Renal cortex interstitium (tissue), 11 donors: Measurements from ENCODE around the gene PPIE. TPM values are rescaled to one million over a fixed set of nuclear protein-coding genes. Genes with fewer than 3 reads are reported as not detected.
"Not testable (repeated sequence)": the region's sequence is repeated elsewhere in the genome, so short reads cannot be mapped to it uniquely, and the experiment has no call there.

Experiments
- DNase-seq, 11 donors: peaks; one replicate each; pipeline ENCODE4 v3.0.0-alpha.2; 2013; ENCODE audit warnings: low read depth in 9 of 11, low spot score in 4 of 11; ENCODE audit errors: extremely low read depth in 1 of 11
- polyA plus RNA-seq, 3 donors: library from polyadenylated mRNA; unstranded; fragments of 120-200 nt; gene quantifications; one replicate each; pipeline ENCODE4 v1.2.1, GENCODE V29; 2013; ENCODE audit not compliant: insufficient read length in 3 of 3

The PPIE gene
- polyA plus RNA-seq, 3 donors = 70.4 to 73.6 (median 73.4) TPM

GRCh38 chr1:39751595-39751994 is 12.9 kb downstream of the PPIE start:
- no peak for DNase-seq

GRCh38 chr1:39752703-39753102 is 14.0 kb downstream of the PPIE start:
- no peak for DNase-seq

GRCh38 chr1:39753132-39754025 is 14.7 kb downstream of the PPIE start:
- DNase-seq = no peak

- DNase-seq = no peak
Observed at GRCh38 chr1:39754026-39754570, 15.4 kb downstream of the PPIE start.

GRCh38 chr1:39754906-39755504 is 16.3 kb downstream of the PPIE start:
- DNase-seq = no peak

GRCh38 chr1:39755965-39756659 is 17.4 kb downstream of the PPIE start:
- no peak for DNase-seq

- DNase-seq = no peak
Observed at GRCh38 chr1:39757501-39757900, 18.8 kb downstream of the PPIE start.

GRCh38 chr1:39758556-39759435 is 20.1 kb downstream of the PPIE start:
- no peak for DNase-seq

- DNase-seq = no peak
Observed at GRCh38 chr1:39759436-39759726, 20.7 kb downstream of the PPIE start.

GRCh38 chr1:39760074-39761008 is 21.7 kb downstream of the PPIE start:
- no peak for DNase-seq

GRCh38 chr1:39761016-39761415 is 22.3 kb downstream of the PPIE start:
- no peak for DNase-seq

- DNase-seq = no peak
Observed at GRCh38 chr1:39761557-39762260, 23.0 kb downstream of the PPIE start.

- DNase-seq = no peak
Observed at GRCh38 chr1:39762550-39763540, 24.2 kb downstream of the PPIE start.

GRCh38 chr1:39763619-39764374 is 25.1 kb downstream of the PPIE start:
- DNase-seq = not testable (repeated sequence)

GRCh38 chr1:39764512-39764911 is 25.8 kb downstream of the PPIE start:
- not testable (repeated sequence) for DNase-seq
